K562 (cell line): ENCODE measurements around the gene FDX1. TPM values are rescaled to one million over a fixed set of nuclear protein-coding genes. Genes with fewer than 3 reads are reported as not detected.
A peak's percentile ranks its signal among the peaks of the same experiment; 100 is the strongest.

Experiments
- BCOR ChIP-seq: fragments of 450-650 bp; IDR thresholded peaks from 2 replicates; pipeline ENCODE4 v1.6.1; 2016
- CEBPB ChIP-seq: fragments of 450-650 bp; IDR thresholded peaks from 2 replicates; pipeline ENCODE4 v1.6.1; 2016; ENCODE audit warnings: missing genetic modification characterization, missing compliant biosample characterization
- CEBPG ChIP-seq, 3 experiments: fragments of 200-800 bp in 1 of 3; sonication (Bioruptor generic) in 1 of 3; sonication (generic) in 1 of 3; formaldehyde crosslinking in 1 of 3; IDR thresholded peaks in 2 of 3; conservative IDR thresholded peaks in 1 of 3; 2 replicates each; pipeline versions ENCODE4 v1.6.1 to v1.8.0; 2016 to 2022; ENCODE audit warnings: missing compliant biosample characterization in 2 of 3, missing genetic modification characterization in 2 of 3, mild to moderate bottlenecking in 1 of 3, missing genetic modification reagents in 1 of 3
- DACH1 ChIP-seq: fragments of 450-650 bp; IDR thresholded peaks from 2 replicates; pipeline ENCODE4 v1.6.1; 2018; ENCODE audit not compliant: partially characterized antibody
- EP300 ChIP-seq: IDR thresholded peaks from 2 replicates; pipeline ENCODE4 v1.6.1; 2012; ENCODE audit warnings: low read length, improper control_type of control experiment
- FOXA1 ChIP-seq: fragments of 450-650 bp; IDR thresholded peaks from 2 replicates; pipeline ENCODE4 v1.6.1; 2016; ENCODE audit warnings: mild to moderate bottlenecking, borderline replicate concordance
- HNRNPH1 ChIP-seq: fragments of 200-400 bp; formaldehyde crosslinking; optimal IDR thresholded peaks from 2 replicates; pipeline ENCODE3; 2017; ENCODE audit warnings: low read depth, mild to moderate bottlenecking, low read length, moderate library complexity
- NR3C1 ChIP-seq: sonication (generic); formaldehyde crosslinking; IDR thresholded peaks from 2 replicates; pipeline ENCODE4 v1.8.1; 2022; ENCODE audit warnings: missing genetic modification reagents
- POLR3G ChIP-seq: IDR thresholded peaks from 2 replicates; pipeline ENCODE4 v1.6.1; 2011; ENCODE audit not compliant: insufficient read length, insufficient replicate concordance; ENCODE audit errors: extremely low read depth
- SIN3B ChIP-seq: fragments of 450-650 bp; IDR thresholded peaks from 2 replicates; pipeline ENCODE4 v1.6.1; 2017; ENCODE audit warnings: low read depth, mild to moderate bottlenecking, moderate library complexity
- SP2 ChIP-seq: IDR thresholded peaks from 2 replicates; pipeline ENCODE4 v1.6.1; 2011; ENCODE audit warnings: mild to moderate bottlenecking, low read depth, low read length, moderate library complexity; ENCODE audit not compliant: poor library complexity, severe bottlenecking; ENCODE audit errors: extremely low read depth
- SRSF1 ChIP-seq: fragments of 200-400 bp; formaldehyde crosslinking; IDR thresholded peaks from 2 replicates; pipeline ENCODE4 v1.6.1; 2017; ENCODE audit warnings: mild to moderate bottlenecking, low read depth, low read length, moderate library complexity
- SRSF9 ChIP-seq: fragments of 200-400 bp; formaldehyde crosslinking; IDR thresholded peaks from 2 replicates; pipeline ENCODE4 v1.6.1; 2017; ENCODE audit warnings: low read depth, low read length, borderline replicate concordance
- YY1 ChIP-seq, 3 experiments: IDR thresholded peaks; 2 replicates each; pipeline ENCODE4 v1.6.1; 2011; ENCODE audit warnings: low read length in 2 of 3, mild to moderate bottlenecking in 2 of 3, moderate library complexity in 2 of 3, borderline replicate concordance in 1 of 3, control low read depth in 1 of 3, low read depth in 1 of 3; ENCODE audit not compliant: insufficient read depth in 3 of 3, insufficient replicate concordance in 2 of 3, control insufficient read depth in 1 of 3, insufficient read length in 1 of 3; ENCODE audit errors: extremely low read depth in 1 of 3
- ZNF121 ChIP-seq: sonication (generic); formaldehyde crosslinking; conservative IDR thresholded peaks from 2 replicates; pipeline ENCODE4 v1.8.0; 2022; ENCODE audit warnings: missing genetic modification reagents
- ZNF518B ChIP-seq: fragments of 250-450 bp; sonication (Bioruptor Pico); IDR thresholded peaks from 2 replicates; pipeline ENCODE4 v1.5.0; 2021; ENCODE audit warnings: mild to moderate bottlenecking, moderate library complexity
- ZNF785 ChIP-seq: fragments of 250-450 bp; sonication (Bioruptor Pico); IDR thresholded peaks from 2 replicates; pipeline ENCODE4 v1.4.0; 2020; ENCODE audit warnings: mild to moderate bottlenecking
- polyA plus RNA-seq, 8 experiments: library from polyadenylated mRNA; depleted of rRNA in 4 of 8; stranded (reverse) in 5 of 8; unstranded in 3 of 8; fragments of >200 nt; fragmentation: Nextera tagmentation in 2 of 8; fragmentation: Illumina TruSeq in 1 of 8; extraction: Ambion mirVana in 2 of 8; extraction: Trizol in 1 of 8; gene quantifications; 2 replicates each; pipeline versions ENCODE4 v1.2.1 to v1.2.3, GENCODE V29; 2011 to 2014; ENCODE audit warnings: inconsistent platforms in 1 of 8, missing spikeins in 1 of 8
- total RNA-seq, 7 experiments: library from RNA; depleted of rRNA in 6 of 7; stranded (reverse); fragments of >200 nt in 6 of 7; fragmentation: Illumina TruSeq in 2 of 7; extraction: Trizol in 2 of 7; gene quantifications; 2 replicates each; pipeline versions ENCODE4 v1.2.1 to v1.2.3, GENCODE V29; 2011 to 2021; ENCODE audit warnings: low replicate concordance in 1 of 7
- TF ChIP-seq, protein P1 (sequence below): fragments of 250-450 bp; sonication (Bioruptor Pico); IDR thresholded peaks from 2 replicates; pipeline ENCODE4 v1.5.1; 2021; ENCODE audit warnings: mild to moderate bottlenecking
- TF ChIP-seq, protein P2 (sequence below): IDR thresholded peaks from 2 replicates; pipeline ENCODE4 v1.6.1; 2011; ENCODE audit warnings: borderline replicate concordance, low read depth, mild to moderate bottlenecking, moderate library complexity, low read length; ENCODE audit not compliant: insufficient read depth, poor library complexity, severe bottlenecking

FDX1 gene
- total and polyA plus RNA-seq, 9 of the 15 experiments (the other 6 are each of a cell fraction or from before 2014, with no cell fraction given) = 6.4 to 14.3 (median 11.4) TPM

DNA sequence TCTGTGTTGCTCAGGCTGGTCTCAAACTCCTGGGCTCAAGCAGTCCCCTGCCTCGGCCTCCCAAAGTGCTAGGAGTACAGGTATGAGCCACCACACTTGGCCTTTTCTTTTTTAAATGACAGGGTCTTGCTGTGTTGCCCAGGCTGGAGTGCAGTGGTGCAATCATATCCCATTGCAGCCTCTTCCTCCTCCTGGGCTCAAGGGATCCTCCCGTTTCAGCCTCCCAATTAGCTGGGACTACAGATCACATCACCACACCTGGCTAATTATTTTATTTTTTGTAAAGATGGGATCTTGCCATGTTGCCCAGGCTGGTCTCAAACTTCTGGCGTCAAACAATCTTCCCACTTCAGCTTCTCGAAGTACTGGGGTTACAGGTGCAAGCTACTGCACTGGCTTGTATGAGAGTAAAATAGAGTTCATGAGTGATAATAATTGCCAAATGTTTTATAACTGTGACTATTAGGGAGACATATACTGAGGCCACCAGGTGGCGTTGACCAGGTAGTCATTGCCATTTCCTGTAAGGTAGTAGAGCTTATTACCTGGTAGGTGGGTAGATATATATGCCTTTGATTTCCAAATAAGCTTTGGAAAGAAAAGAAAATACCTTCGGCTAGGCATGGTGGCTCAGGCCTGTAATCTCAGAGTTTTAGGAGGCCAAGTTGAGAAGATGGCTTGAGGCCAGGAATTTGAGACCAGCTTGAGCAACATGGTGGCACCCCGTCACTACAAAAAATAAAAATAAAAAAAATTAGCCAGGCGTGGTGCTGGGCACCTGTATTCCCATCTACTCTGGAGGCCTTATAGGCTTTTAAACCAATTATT lies 5.4 kb downstream of the FDX1 start (continued):
- TF ChIP-seq, protein P1, sequence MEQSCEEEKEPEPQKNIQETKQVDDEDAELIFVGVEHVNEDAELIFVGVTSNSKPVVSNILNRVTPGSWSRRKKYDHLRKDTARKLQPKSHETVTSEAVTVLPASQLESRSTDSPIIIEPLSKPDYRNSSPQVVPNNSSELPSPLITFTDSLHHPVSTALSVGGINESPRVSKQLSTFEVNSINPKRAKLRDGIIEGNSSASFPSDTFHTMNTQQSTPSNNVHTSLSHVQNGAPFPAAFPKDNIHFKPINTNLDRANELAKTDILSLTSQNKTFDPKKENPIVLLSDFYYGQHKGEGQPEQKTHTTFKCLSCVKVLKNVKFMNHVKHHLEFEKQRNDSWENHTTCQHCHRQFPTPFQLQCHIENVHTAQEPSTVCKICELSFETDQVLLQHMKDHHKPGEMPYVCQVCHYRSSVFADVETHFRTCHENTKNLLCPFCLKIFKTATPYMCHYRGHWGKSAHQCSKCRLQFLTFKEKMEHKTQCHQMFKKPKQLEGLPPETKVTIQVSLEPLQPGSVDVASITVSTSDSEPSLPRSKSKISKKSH (CRISPR knock-in tag) = no peak
- peak; percentile 61 for TF ChIP-seq ZNF121 (CRISPR knock-in tag)
- no peak for TF ChIP-seq NR3C1 (CRISPR knock-in tag)
- TF ChIP-seq ZNF785 = no peak
- TF ChIP-seq EP300 = no peak
- peak; percentile 75 for TF ChIP-seq BCOR
- no peak for TF ChIP-seq POLR3G
- TF ChIP-seq HNRNPH1 = no peak
- TF ChIP-seq YY1 (IDR thresholded peaks at IDR 0.05; ENCODE audit: borderline replicate concordance in 1 of 3, control insufficient read depth in 1 of 3, extremely low read depth in 1 of 3, insufficient read depth in 3 of 3, insufficient read length in 1 of 3, insufficient replicate concordance in 2 of 3, low read depth in 1 of 3, low read length in 2 of 3) = peak in 1 of 3 experiments; percentile 28
- no peak for TF ChIP-seq ZNF518B (CRISPR knock-in tag)
- TF ChIP-seq CEBPG (CRISPR knock-in tag; IDR thresholded peaks at IDR 0.05) = no peak
- TF ChIP-seq CEBPG (tag; conservative IDR thresholded peaks at IDR 0.05 in 1 of 2, IDR thresholded peaks at IDR 0.05 in 1 of 2) = no peak
- no peak for TF ChIP-seq DACH1
- 0 out of 2 replicates have a peak, but pooled peaks have one; percentile 7 for TF ChIP-seq CEBPB (tag)
- TF ChIP-seq FOXA1 = no peak
- TF ChIP-seq SRSF1 = no peak
- TF ChIP-seq SP2 = no peak
- no peak for TF ChIP-seq SIN3B
- TF ChIP-seq SRSF9 = no peak
- TF ChIP-seq, protein P2, sequence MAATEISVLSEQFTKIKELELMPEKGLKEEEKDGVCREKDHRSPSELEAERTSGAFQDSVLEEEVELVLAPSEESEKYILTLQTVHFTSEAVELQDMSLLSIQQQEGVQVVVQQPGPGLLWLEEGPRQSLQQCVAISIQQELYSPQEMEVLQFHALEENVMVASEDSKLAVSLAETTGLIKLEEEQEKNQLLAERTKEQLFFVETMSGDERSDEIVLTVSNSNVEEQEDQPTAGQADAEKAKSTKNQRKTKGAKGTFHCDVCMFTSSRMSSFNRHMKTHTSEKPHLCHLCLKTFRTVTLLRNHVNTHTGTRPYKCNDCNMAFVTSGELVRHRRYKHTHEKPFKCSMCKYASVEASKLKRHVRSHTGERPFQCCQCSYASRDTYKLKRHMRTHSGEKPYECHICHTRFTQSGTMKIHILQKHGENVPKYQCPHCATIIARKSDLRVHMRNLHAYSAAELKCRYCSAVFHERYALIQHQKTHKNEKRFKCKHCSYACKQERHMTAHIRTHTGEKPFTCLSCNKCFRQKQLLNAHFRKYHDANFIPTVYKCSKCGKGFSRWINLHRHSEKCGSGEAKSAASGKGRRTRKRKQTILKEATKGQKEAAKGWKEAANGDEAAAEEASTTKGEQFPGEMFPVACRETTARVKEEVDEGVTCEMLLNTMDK = peak; percentile 33
